ENCODE data around the gene SPATS2.

- TF ChIP-seq CTCF (IDR thresholded peaks at IDR 0.05) (no peak), POLR2AphosphoS5 (IDR thresholded peaks at IDR 0.05) (no peak), POLR2A (IDR thresholded peaks at IDR 0.05) (no peak), EP300 (IDR thresholded peaks at IDR 0.05; ENCODE audit: low read depth) (no peak)
Measured at GRCh38 chr12:49567302-49567610, 200.0 kb downstream of the SPATS2 start.

Data from transverse colon (tissue), 4 donors.